ENCODE results near the gene CYBB. TPM values are rescaled to one million over a fixed set of nuclear protein-coding genes. Genes with fewer than 3 reads are reported as not detected.

The CYBB gene
- total RNA-seq, 4 donors from 2014 or later: 10.2 to 36.7 (median 21.8) TPM

DNA sequence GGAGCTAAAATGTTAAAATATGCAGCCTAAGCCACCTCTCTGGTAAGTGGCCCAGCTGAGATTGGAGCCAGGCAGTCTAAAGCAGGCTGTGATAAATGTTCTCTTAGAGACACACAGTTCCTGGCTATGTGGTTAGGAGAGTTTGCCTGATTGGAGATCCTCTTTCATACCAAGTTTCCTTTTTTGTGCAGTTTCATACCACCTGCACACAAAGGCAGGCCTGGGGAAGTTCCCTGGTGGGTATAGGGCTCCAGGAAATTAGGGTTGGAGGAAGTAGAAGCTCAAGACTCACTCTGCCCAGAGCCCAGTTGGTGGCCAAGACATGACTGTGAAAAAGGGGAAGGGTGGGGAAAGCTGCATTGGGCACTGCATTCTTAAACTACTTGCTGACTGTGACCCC is 16.9 kb downstream of the CYBB start:
- Histone ChIP-seq H3K27me3 (no peaks in the 10 kb centered on the region), H3K4me1 (no peaks in the 10 kb centered on the region), H3K27ac (no peak overlapping the region), H3K4me3 (no peak overlapping the region), H3K9me3 (no peaks in the 10 kb centered on the region), H3K36me3 (no peaks in the 10 kb centered on the region)
- DNase-seq: no peak
- no peak for TF ChIP-seq POLR2A (IDR thresholded peaks at IDR 0.05)
- TF ChIP-seq, protein P1, sequence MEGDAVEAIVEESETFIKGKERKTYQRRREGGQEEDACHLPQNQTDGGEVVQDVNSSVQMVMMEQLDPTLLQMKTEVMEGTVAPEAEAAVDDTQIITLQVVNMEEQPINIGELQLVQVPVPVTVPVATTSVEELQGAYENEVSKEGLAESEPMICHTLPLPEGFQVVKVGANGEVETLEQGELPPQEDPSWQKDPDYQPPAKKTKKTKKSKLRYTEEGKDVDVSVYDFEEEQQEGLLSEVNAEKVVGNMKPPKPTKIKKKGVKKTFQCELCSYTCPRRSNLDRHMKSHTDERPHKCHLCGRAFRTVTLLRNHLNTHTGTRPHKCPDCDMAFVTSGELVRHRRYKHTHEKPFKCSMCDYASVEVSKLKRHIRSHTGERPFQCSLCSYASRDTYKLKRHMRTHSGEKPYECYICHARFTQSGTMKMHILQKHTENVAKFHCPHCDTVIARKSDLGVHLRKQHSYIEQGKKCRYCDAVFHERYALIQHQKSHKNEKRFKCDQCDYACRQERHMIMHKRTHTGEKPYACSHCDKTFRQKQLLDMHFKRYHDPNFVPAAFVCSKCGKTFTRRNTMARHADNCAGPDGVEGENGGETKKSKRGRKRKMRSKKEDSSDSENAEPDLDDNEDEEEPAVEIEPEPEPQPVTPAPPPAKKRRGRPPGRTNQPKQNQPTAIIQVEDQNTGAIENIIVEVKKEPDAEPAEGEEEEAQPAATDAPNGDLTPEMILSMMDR (IDR thresholded peaks at IDR 0.05): no peak
- intact Hi-C loops (cut with DNase I; ENCODE audit: low total_unique reads): no loop called here

DNA sequence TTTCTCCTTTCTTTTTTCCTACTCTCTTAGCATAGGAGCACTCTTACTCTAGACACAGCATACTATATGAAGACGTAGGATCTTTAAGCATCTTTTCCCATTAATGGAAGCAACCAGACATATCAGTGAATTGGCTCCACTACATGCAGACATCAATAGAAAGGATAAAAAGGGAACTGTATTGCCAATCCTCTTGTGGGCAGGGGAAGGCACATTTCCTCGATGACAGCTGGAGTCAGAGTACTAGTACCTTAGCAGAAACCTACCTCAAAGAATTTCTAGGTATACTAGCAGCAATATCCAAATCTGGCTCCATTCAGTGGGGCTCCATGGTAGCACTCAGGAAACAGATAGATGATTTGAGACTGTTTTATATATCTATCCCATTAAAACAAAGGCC is 20.1 kb downstream of the CYBB start:
- intact Hi-C loops (cut with DNase I; ENCODE audit: low total_unique reads): no loop called here
- Histone ChIP-seq H3K4me3 (no peak overlapping the region), H3K4me1 (no peaks in the 10 kb centered on the region), H3K36me3 (no peaks in the 10 kb centered on the region), H3K9me3 (no peaks in the 10 kb centered on the region), H3K27ac (no peak overlapping the region), H3K27me3 (no peaks in the 10 kb centered on the region)
- TF ChIP-seq, protein P1 (IDR thresholded peaks at IDR 0.05): no peak
- TF ChIP-seq POLR2A (IDR thresholded peaks at IDR 0.05): no peak
- no peak for DNase-seq

DNA sequence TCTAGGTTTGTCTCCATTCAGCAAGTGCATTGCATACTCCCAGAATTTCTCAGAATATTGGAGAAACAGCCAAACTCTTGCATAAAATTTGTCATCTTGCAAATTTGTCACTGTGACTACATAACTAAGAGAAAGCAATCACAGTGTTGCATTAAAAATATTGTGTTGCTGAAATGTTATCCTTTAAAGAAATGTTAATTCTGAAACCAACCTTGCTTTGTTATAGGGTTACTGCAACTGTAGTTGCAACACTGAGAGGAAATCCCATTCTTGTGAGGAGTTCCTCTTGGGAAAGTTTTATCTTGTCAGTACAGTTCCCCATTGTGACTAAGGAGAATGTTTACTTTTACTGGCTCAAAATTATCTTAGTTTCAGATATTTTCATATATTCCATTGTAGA is 20.9 kb downstream of the CYBB start:
- Histone ChIP-seq H3K36me3 (no peaks in the 10 kb centered on the region), H3K27me3 (no peaks in the 10 kb centered on the region), H3K9me3 (no peaks in the 10 kb centered on the region), H3K27ac (no peak overlapping the region), H3K4me3 (no peak overlapping the region), H3K4me1 (no peaks in the 10 kb centered on the region)
- TF ChIP-seq, protein P1 (IDR thresholded peaks at IDR 0.05): no peak
- no peak for TF ChIP-seq POLR2A (IDR thresholded peaks at IDR 0.05)
- intact Hi-C loops (cut with DNase I; ENCODE audit: low total_unique reads): no loop called here
- DNase-seq: no peak

DNA sequence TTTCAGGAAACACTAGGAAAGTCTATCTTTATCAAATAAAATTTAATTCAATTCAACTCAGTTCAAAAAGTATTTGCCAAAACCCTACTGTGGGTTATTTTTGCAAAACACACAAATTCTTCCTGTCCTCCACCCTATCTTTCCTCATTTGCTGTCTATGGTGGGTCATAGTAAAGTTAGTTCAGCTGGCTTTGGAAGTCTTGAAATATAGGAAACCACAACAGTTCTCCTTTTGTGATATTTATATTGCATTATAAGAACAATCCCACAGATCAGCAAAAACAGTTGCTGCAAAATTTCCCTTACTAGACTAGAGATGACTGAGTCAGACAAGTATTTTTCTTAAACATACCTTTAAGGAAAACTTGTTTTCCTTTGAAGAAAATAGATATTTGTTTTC is 22.2 kb downstream of the CYBB start:
- Histone ChIP-seq H3K27ac (no peak overlapping the region), H3K27me3 (no peaks in the 10 kb centered on the region), H3K4me3 (no peak overlapping the region), H3K4me1 (no peaks in the 10 kb centered on the region), H3K9me3 (no peaks in the 10 kb centered on the region), H3K36me3 (no peaks in the 10 kb centered on the region)
- DNase-seq: no peak
- TF ChIP-seq, protein P1 (IDR thresholded peaks at IDR 0.05): no peak
- TF ChIP-seq POLR2A (IDR thresholded peaks at IDR 0.05): no peak
- intact Hi-C loops (cut with DNase I; ENCODE audit: low total_unique reads): no loop called here

DNA sequence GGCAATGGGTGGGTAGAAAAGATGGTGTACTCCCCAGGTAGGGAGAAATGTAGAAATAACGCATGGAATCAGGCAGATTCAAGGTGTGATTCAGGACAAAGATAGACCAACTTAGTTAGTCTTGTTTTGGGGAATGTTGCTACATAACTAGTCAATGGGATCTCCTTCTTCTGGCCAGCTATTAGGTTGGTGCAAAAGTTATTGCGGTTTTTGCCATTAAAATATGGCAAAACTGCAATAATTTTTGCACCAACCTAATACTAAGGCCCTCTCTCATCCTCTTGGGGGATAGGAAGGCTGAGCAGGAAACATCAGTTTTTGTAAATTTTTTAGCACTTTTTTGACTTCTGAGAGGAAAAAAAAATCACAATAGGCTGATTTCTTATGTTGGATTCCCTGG is 23.2 kb downstream of the CYBB start:
- Histone ChIP-seq H3K4me1 (no peaks in the 10 kb centered on the region), H3K36me3 (no peaks in the 10 kb centered on the region), H3K27ac (no peak overlapping the region), H3K27me3 (no peaks in the 10 kb centered on the region), H3K9me3 (no peaks in the 10 kb centered on the region), H3K4me3 (no peak overlapping the region)
- no peak for TF ChIP-seq POLR2A (IDR thresholded peaks at IDR 0.05)
- TF ChIP-seq, protein P1 (IDR thresholded peaks at IDR 0.05): no peak
- intact Hi-C loops (cut with DNase I; ENCODE audit: low total_unique reads): no loop called here
- DNase-seq: no peak

Measured in uterus (tissue), 4 donors.